Keratinocyte (primary cell): ENCODE results near the gene XRN2.

ENCODE experiments used
- EZH2 ChIP-seq: IDR thresholded peaks from one replicate; pipeline ENCODE4 v1.6.1; 2012; ENCODE audit warnings: inconsistent platforms, mild to moderate bottlenecking, low read length, moderate library complexity
- TF ChIP-seq, protein P1 (sequence below), 3 experiments: IDR thresholded peaks in 1 of 3; conservative IDR thresholded peaks in 1 of 3; optimal IDR thresholded peaks in 1 of 3; 2 replicates in 2 of 3; 3 replicates in 1 of 3; pipeline versions ENCODE3 to v1.5.1; 2011; ENCODE audit warnings: low read length in 3 of 3, mild to moderate bottlenecking in 3 of 3, moderate library complexity in 2 of 3, control low read depth in 1 of 3, inconsistent platforms in 1 of 3; ENCODE audit not compliant: insufficient read depth in 2 of 3; ENCODE audit errors: extremely low read depth in 1 of 3

DNA sequence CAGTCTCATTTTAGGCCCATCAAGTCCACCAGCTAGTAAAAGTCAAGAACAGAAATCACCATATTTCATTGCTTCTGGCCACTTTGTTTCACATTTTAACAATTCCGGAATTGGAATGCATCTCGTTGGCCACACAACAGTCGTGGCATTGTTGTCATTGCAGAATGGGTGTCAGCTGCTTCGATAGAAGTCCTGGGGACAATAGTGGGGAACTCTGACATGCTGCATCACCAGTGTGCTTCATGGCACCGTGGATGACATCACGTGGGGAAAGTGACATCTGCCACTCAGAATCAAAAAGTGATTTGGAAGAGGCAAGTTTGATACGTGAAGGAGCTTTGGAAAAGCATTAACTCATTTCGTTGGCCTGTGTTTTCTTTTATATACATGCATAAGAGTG, 43.8 kb upstream of the XRN2 start:
- TF ChIP-seq, protein P1, sequence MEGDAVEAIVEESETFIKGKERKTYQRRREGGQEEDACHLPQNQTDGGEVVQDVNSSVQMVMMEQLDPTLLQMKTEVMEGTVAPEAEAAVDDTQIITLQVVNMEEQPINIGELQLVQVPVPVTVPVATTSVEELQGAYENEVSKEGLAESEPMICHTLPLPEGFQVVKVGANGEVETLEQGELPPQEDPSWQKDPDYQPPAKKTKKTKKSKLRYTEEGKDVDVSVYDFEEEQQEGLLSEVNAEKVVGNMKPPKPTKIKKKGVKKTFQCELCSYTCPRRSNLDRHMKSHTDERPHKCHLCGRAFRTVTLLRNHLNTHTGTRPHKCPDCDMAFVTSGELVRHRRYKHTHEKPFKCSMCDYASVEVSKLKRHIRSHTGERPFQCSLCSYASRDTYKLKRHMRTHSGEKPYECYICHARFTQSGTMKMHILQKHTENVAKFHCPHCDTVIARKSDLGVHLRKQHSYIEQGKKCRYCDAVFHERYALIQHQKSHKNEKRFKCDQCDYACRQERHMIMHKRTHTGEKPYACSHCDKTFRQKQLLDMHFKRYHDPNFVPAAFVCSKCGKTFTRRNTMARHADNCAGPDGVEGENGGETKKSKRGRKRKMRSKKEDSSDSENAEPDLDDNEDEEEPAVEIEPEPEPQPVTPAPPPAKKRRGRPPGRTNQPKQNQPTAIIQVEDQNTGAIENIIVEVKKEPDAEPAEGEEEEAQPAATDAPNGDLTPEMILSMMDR (optimal IDR thresholded peaks at IDR 0.05 in 1 of 3, IDR thresholded peaks at IDR 0.05 in 1 of 3, conservative IDR thresholded peaks at IDR 0.05 in 1 of 3; ENCODE audit: extremely low read depth in 1 of 3, insufficient read depth in 2 of 3, low read length in 3 of 3): no peak
- TF ChIP-seq EZH2: no peak
